CD4-positive, alpha-beta T cell treated with Interleukin-21 for 1 hour (primary cell): ENCODE data around the gene ZNF497.

Experiments
- DNase-seq: peaks from one replicate; pipeline ENCODE4 v3.0.0-alpha.2; 2020

Gene ZNF497

GRCh38 chr19:58304748-58305064 is 57.8 kb downstream of the ZNF497 start:
- no peak for DNase-seq
